ENCODE results near the gene LRPAP1.
"Not testable (repeated sequence)": the region's sequence is repeated elsewhere in the genome, so short reads cannot be mapped to it uniquely, and the experiment has no call there.

The LRPAP1 gene, protein sequence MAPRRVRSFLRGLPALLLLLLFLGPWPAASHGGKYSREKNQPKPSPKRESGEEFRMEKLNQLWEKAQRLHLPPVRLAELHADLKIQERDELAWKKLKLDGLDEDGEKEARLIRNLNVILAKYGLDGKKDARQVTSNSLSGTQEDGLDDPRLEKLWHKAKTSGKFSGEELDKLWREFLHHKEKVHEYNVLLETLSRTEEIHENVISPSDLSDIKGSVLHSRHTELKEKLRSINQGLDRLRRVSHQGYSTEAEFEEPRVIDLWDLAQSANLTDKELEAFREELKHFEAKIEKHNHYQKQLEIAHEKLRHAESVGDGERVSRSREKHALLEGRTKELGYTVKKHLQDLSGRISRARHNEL

DNA sequence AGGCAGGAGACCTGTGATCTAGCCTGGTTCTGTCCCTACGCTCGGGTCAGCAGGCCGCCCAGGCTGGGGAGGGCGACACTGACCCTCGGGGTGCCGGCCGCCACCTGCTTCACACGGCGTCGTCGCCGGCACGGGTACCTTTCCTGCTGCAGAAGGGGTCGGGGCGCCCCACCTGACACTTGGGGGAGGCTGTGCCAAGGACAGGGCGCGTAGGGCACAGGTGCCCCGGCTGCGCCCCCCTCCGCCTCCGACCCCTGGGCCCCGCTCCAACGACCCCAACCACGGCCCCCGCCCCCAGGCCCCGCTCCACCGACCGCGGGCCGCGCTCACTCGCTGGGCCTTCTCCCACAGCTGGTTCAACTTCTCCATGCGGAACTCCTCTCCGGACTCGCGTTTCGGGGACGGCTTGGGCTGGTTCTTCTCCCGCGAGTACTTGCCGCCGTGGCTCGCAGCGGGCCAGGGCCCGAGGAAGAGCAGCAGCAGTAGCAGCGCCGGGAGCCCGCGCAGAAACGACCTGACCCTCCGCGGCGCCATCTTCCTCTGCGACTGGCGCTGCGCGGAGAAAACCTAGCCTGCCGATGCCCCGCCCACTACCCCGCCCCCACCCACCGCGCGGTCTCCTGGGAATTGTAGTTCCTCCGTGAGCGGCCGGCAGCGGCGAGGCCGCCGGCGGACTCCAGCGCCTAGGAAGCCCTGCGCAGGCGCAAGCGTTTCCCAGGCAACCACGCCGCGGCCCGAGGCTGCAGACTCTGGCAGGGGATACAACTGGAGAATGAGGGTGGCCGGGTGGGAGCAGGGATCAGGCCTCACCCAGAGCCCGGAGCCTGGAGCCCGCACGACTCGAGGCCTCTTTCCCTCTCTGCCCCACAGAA is at the start of gene LRPAP1:
Gene LRPAP1, minus strand, starts transcription at position 544 of the 872 bp plus-strand sequence. Its CDS starts 10 bp downstream, at position 534.
- peaks cover 3% of the 10 kb centered on the region for H3K4me1 ChIP-seq
- no peaks in the 10 kb centered on the region for H3K36me3 ChIP-seq (ENCODE audit: control insufficient read depth, insufficient read depth, low read length)
- H3K27me3 ChIP-seq (ENCODE audit: control insufficient read depth, insufficient read depth, low read length) = no peaks in the 10 kb centered on the region
- H3K79me2 ChIP-seq = peaks cover 42% of the 10 kb centered on the region
- H3K9ac ChIP-seq = peak within 1 kb of the TSS; percentile 61
- TF ChIP-seq, protein P1, sequence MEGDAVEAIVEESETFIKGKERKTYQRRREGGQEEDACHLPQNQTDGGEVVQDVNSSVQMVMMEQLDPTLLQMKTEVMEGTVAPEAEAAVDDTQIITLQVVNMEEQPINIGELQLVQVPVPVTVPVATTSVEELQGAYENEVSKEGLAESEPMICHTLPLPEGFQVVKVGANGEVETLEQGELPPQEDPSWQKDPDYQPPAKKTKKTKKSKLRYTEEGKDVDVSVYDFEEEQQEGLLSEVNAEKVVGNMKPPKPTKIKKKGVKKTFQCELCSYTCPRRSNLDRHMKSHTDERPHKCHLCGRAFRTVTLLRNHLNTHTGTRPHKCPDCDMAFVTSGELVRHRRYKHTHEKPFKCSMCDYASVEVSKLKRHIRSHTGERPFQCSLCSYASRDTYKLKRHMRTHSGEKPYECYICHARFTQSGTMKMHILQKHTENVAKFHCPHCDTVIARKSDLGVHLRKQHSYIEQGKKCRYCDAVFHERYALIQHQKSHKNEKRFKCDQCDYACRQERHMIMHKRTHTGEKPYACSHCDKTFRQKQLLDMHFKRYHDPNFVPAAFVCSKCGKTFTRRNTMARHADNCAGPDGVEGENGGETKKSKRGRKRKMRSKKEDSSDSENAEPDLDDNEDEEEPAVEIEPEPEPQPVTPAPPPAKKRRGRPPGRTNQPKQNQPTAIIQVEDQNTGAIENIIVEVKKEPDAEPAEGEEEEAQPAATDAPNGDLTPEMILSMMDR (IDR thresholded peaks at IDR 0.05) = no peak
- H3K4me2 ChIP-seq (ENCODE audit: low read length) = peak within 1 kb of the TSS; percentile 61
- no peaks in the 10 kb centered on the region for H3K9me3 ChIP-seq (ENCODE audit: control insufficient read depth, low read length)
- H2AFZ ChIP-seq = peak within 1 kb of the TSS; percentile 96
- H3K4me3 ChIP-seq (ENCODE audit: low read depth, low read length) = peak within 1 kb of the TSS; percentile 96
- peak within 1 kb of the TSS; percentile 69 for H3K27ac ChIP-seq

DNA sequence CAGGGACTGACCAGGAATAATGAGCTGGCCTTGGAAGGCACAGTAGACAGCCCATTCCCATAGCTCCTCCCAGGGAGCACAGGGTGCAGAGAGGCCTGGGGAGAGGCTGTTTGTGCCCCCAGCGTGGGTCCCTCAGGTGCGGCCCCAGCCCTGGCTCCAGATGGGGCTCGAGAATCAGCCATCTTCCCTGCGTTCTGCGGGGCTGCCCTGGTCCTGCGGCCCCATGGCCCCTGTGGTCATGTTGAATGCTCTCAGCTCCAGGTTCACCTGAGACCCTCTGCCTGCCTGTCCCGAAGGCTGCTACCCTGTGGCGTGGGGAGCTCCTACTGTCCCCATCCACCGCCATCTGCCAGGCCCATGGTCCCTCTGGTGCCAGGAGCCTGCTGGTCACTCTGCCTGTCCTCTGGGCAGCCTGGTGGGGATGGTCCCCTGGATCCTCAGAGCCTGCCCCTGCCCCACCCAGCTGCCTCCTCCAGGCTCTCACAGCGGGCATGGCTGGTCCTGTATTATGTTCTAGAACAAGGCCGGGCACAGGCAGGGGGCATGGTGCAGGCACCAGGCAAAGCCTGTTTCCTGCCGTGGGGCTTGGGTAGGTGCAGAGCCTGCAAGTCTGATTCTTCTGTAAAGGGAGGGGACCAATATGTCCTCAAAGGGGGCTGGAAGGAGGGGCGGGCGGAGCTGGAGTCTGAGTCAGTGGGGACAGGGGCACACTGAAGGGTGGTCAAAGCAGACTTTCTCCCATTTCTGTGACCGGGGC is 49.3 kb upstream of the LRPAP1 start:
- H3K9me3 ChIP-seq (ENCODE audit: control insufficient read depth, low read length); H3K27me3 ChIP-seq (ENCODE audit: control insufficient read depth, insufficient read depth, low read length); H3K79me2 ChIP-seq; H3K27ac ChIP-seq; H3K36me3 ChIP-seq (ENCODE audit: control insufficient read depth, insufficient read depth, low read length); H3K4me2 ChIP-seq (ENCODE audit: low read length); H3K9ac ChIP-seq; H2AFZ ChIP-seq; H3K4me3 ChIP-seq (ENCODE audit: low read depth, low read length); H3K4me1 ChIP-seq: not testable (repeated sequence)

DNA sequence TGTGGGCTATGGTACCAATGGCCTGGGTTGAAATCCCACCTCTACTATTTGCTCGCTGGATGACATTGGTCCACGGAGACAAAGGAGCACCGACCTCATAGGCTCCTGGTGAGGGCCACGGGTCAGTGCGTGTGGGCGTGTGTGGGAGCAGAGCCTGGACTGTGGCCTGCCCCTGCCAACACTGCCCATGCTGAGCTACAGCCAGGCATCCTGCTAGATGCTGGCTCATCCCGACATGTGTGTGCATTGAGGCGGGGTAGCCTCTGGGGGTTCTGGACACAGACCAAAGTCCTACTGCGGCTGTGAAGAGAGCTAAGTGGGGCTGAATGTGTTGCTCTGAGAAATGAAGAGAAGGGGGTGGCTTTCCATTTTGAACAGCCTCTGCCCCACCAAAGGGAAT is 48.6 kb upstream of the LRPAP1 start:
- H3K9ac ChIP-seq; H3K4me2 ChIP-seq (ENCODE audit: low read length); H3K9me3 ChIP-seq (ENCODE audit: control insufficient read depth, low read length); H3K36me3 ChIP-seq (ENCODE audit: control insufficient read depth, insufficient read depth, low read length); H3K27ac ChIP-seq; H2AFZ ChIP-seq; H3K4me3 ChIP-seq (ENCODE audit: low read depth, low read length); H3K79me2 ChIP-seq; H3K27me3 ChIP-seq (ENCODE audit: control insufficient read depth, insufficient read depth, low read length); H3K4me1 ChIP-seq: not testable (repeated sequence)

DNA sequence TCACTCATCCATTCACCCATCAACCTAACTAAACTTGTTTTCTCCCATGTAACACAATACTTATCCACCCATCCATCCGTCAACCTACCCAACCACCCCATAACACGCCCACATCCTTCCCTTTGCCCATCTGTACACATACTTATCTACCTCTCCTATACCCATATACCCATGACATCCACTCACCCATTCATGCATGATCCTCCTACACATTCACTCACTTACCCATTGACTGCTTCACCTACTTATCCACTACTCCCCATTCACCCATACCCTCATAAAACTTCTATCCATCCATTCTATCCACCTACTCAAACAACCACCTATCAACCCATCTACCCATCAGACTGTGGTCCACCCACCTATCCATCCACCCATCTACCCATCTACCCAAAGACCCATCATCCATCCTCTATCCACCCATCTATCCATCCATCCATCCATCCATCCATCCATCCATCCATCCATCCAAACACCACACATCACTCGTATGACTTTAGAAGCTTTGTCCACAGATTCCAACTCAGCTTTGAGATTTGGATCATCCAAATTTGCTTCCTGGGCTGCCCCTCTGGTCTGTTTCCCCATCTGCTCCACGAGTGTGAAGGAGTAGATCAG is 46.4 kb upstream of the LRPAP1 start:
- not testable (repeated sequence) for H3K4me2 ChIP-seq (ENCODE audit: low read length); H3K9ac ChIP-seq; H3K27me3 ChIP-seq (ENCODE audit: control insufficient read depth, insufficient read depth, low read length); H3K27ac ChIP-seq; H2AFZ ChIP-seq; H3K4me1 ChIP-seq; H3K9me3 ChIP-seq (ENCODE audit: control insufficient read depth, low read length); H3K36me3 ChIP-seq (ENCODE audit: control insufficient read depth, insufficient read depth, low read length); H3K79me2 ChIP-seq; H3K4me3 ChIP-seq (ENCODE audit: low read depth, low read length)

DNA sequence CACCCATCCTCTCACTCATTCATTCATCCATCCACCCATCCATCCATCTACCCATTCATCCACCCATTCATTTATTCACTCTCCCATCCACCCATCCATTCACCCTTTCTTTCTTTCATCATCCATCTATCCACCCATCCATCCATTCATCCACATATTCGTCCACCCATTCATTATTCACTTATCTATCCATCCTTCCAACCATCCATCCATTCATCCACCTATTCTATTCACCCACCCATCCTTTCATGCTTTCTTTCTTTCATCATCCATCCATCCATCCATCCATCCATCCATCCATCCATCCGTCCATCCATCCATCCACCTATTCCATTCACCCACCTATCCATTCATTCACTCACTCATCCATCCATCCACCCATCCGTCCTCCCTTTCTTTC is 45.8 kb upstream of the LRPAP1 start:
- H3K4me1 ChIP-seq; H3K4me2 ChIP-seq (ENCODE audit: low read length); H2AFZ ChIP-seq; H3K9me3 ChIP-seq (ENCODE audit: control insufficient read depth, low read length); H3K27ac ChIP-seq; H3K4me3 ChIP-seq (ENCODE audit: low read depth, low read length); H3K9ac ChIP-seq; H3K79me2 ChIP-seq; H3K36me3 ChIP-seq (ENCODE audit: control insufficient read depth, insufficient read depth, low read length); H3K27me3 ChIP-seq (ENCODE audit: control insufficient read depth, insufficient read depth, low read length): not testable (repeated sequence)

DNA sequence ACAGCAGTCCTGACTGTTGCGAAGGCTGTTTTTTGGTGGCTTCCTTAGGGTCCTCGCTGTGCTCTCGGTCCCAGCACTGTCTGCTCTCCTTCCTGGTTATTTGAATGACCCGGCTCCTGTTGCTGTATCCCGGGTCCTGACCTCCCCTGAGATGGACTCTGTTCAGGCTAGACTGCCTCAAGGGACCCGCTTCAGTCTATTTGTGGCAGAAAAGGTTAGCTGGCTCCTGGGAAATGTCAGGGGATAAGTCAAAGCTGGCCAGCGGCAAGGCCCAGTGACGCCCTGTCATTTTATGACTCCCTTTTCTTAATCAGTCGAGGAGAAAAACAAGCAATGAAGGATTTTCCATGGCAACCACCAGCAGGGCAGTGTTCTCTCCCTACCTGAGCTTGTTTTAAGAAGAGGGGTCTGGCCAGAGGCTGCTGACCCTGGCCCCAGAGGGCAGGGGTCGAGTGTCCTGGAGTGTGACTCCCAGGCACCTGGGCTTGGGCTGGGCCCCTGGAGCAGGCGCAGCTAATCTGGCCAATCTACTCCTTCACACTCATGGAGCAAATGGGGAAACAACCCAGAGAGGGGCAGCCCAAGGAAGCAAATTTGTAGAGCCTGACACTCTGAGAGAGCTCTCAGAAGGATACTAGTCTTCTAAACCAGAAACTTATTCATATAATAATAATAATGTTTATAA is 45.1 kb upstream of the LRPAP1 start:
- H3K9me3 ChIP-seq (ENCODE audit: control insufficient read depth, low read length); H3K9ac ChIP-seq; H3K27me3 ChIP-seq (ENCODE audit: control insufficient read depth, insufficient read depth, low read length); H3K4me2 ChIP-seq (ENCODE audit: low read length); H2AFZ ChIP-seq; H3K4me1 ChIP-seq; H3K79me2 ChIP-seq; H3K27ac ChIP-seq; H3K4me3 ChIP-seq (ENCODE audit: low read depth, low read length); H3K36me3 ChIP-seq (ENCODE audit: control insufficient read depth, insufficient read depth, low read length): not testable (repeated sequence)

DNA sequence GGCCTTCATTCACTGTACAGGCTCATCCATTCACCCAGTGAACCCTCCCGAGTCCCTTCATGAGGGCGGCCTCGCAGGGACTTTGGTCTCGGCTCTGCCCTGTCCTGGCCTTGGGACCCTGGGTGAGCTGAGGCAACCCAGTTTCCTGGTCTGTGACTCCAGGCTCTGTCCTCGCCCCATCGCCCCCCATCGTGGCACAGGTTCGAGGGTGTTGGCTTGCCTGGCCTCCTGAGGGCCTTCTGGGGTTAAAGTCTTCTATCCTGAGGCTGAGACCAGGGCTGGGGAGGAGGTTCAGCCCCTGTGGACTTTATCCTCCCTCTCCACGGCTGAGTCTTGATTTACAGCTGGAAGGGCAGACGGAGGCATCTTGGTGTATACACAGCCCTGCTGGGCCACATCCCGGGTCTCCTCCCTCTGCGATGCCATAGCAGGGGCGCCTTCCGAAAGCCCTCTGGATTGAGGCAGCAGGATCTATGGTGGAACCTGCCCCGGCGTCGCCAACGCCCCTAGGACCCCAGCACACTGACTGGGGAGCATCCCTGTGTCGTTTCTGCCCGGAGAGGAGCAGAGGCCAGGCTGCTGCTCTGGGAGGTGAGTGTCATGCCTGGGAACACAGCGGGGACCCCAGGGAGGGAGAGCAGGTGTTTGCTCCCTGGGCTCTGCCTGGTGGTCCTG is 44.4 kb upstream of the LRPAP1 start:
- not testable (repeated sequence) for H3K9me3 ChIP-seq (ENCODE audit: control insufficient read depth, low read length); H3K4me2 ChIP-seq (ENCODE audit: low read length); H2AFZ ChIP-seq; H3K9ac ChIP-seq; H3K27me3 ChIP-seq (ENCODE audit: control insufficient read depth, insufficient read depth, low read length); H3K4me3 ChIP-seq (ENCODE audit: low read depth, low read length); H3K36me3 ChIP-seq (ENCODE audit: control insufficient read depth, insufficient read depth, low read length); H3K27ac ChIP-seq; H3K4me1 ChIP-seq; H3K79me2 ChIP-seq

DNA sequence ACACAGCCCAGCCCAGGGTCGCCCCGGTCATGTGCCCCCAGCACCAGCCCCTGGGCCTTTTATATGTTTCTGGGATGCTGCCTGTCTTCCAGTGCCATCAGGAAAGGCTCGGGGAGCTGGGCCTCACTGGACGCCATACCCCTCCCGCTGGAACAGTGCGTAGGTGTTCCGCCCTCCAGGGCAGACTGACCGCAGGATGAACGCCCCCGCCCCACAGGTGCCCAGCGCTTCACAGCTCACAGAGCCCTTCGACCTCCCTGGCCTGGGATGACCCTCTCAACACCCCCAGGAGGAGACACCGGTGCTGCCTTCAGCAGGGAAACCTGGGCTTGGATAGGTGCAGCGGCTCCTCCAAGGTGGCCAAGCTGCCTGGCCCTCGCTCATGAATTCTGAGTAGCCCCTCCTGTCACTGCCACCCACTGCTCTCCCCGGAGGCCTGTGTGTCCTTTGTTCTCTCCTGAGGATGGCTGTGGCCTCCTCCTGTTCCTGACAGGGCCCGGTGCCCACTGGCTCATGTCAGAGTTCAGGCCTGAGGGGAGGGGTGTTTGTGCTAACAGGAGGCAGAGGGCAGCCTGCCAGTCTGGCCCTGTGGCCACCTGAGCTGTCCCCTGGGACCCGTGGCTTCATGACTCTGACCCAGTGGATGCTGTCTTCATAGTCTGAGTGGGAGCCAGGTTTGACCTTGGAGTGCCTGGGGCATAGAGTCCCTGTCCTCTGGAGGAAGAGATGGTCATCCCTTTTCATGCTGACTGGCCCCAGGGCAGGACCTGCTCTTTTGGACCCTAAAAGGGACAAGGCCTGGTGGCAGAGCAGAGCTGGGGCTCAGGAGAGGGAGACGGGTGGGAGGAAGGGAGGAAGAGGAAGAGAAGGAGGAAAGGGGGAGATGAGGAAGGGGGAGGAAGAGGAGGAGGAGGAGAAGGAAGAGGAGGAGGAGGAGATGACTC is 43.5 kb upstream of the LRPAP1 start:
- H3K9ac ChIP-seq; H3K27ac ChIP-seq; H3K4me1 ChIP-seq; H3K27me3 ChIP-seq (ENCODE audit: control insufficient read depth, insufficient read depth, low read length); H3K4me3 ChIP-seq (ENCODE audit: low read depth, low read length); H2AFZ ChIP-seq; H3K4me2 ChIP-seq (ENCODE audit: low read length); H3K36me3 ChIP-seq (ENCODE audit: control insufficient read depth, insufficient read depth, low read length); H3K9me3 ChIP-seq (ENCODE audit: control insufficient read depth, low read length); H3K79me2 ChIP-seq: not testable (repeated sequence)

Measured in parathyroid adenoma (tissue), 2 donors.